ENCODE data around the gene COL27A1.

COL27A1 gene

DNA sequence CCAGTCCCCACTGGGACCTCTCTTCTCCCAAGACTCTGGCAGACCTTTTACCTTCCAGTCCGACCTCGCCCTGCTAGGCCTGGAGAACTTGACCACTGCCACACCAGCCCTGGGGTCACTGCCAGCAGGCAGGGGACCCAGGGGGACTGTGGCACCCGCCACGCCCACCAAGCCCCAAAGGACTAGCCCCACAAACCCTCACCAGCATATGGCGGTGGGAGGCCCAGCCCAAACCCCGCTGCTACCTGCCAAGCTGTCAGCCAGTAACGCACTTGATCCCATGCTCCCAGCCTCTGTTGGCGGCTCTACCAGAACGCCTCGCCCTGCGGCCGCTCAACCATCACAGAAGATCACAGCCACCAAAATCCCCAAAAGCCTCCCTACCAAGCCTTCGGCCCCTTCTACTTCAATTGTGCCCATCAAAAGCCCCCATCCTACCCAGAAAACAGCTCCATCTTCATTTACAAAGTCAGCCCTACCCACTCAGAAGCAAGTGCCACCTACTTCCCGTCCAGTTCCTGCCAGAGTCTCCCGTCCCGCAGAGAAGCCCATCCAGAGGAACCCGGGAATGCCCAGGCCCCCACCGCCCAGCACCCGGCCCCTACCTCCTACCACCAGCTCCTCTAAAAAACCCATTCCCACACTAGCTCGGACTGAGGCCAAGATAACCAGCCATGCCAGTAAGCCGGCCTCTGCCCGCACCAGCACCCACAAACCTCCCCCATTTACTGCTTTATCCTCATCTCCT is 13.1 kb downstream of the COL27A1 start:
- no peak for DNase-seq (ENCODE audit: low read depth)

DNA sequence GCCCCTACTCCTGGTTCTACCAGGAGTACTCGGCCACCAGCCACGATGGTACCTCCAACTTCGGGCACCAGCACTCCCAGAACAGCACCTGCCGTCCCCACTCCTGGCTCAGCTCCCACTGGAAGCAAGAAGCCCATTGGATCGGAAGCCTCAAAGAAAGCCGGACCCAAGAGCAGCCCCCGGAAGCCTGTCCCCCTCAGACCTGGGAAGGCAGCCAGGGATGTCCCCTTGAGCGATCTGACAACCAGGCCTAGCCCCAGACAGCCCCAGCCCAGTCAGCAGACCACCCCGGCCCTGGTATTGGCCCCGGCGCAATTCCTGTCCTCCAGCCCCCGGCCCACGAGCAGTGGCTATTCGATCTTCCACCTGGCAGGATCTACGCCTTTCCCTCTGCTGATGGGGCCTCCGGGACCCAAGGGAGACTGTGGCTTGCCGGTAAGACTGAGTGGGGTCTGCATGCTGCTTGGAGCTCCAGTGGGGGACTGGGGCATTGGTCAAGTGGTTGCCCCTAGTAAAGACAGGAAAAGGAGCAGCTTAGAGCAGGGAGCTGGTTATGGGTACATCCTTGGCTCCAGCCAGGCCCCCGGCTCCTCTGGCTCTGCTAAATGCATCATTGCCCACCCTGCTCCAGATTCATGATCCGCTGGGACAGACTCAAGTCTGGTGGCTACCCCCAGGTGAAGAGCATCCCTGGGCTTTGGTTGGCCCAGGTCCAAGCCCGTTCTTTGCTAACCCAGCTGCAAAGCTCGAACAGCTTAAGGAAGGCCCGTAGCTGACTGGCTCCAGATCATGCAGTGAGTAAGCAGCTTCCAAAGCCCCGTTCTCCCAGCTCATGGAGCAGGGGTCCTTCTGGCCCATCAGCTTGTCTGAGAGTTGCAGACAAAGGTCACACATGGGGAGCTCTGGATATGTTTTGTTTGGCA is 14.0 kb downstream of the COL27A1 start:
- peak; percentile 94 for DNase-seq (ENCODE audit: low read depth)

DNA sequence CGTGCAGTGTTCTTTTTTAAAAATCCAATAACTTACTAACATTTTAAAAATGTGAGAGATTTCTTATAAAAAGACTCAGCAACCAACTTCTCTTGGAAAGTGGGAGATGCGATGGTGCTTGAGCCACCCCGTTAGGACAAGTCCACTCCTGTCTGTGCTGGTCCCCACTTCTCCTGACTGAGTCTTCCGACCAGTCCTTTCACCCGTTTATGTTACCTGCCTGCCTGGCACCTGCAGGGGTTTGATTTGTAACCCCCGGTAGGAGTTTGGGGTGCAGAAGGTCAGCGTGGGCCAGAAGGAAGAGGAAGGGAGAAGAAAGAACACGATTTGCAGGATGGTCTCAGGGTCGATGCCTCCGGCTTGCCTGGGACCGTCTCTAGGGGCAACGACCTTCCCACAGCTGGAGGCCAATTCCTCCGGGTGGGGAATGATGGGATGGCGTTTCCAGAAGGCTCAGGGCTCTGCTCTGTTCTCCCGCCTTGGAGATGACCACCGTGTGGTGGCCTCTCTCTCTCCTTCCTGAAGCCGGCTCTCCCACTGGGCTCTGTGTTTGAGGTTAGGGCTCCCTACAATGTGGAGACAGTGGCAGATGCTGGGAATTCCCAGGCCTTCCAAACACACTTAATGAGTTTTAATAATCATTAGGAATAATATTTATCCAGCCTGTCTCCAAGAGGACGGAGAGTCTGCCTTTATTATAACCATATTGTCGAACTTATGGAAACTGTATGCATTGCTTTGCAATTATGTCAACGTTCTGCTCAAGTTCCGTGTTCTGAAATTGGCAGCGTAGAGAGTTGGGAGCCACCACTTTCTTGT is 14.8 kb downstream of the COL27A1 start:
- DNase-seq (ENCODE audit: low read depth): peak; percentile 23

- no peak for DNase-seq (ENCODE audit: low read depth)
Observed at GRCh38 chr9:114170771-114171461, 15.6 kb downstream of the COL27A1 start.

GRCh38 chr9:114171500-114171899 is 16.2 kb downstream of the COL27A1 start:
- no peak for DNase-seq (ENCODE audit: low read depth)

- peak; percentile 88 for DNase-seq (ENCODE audit: low read depth)
Observed at GRCh38 chr9:114172981-114173833, 17.9 kb downstream of the COL27A1 start.

GRCh38 chr9:114174557-114174875 is 19.2 kb downstream of the COL27A1 start:
- DNase-seq (ENCODE audit: low read depth): peak; percentile 20

DNA sequence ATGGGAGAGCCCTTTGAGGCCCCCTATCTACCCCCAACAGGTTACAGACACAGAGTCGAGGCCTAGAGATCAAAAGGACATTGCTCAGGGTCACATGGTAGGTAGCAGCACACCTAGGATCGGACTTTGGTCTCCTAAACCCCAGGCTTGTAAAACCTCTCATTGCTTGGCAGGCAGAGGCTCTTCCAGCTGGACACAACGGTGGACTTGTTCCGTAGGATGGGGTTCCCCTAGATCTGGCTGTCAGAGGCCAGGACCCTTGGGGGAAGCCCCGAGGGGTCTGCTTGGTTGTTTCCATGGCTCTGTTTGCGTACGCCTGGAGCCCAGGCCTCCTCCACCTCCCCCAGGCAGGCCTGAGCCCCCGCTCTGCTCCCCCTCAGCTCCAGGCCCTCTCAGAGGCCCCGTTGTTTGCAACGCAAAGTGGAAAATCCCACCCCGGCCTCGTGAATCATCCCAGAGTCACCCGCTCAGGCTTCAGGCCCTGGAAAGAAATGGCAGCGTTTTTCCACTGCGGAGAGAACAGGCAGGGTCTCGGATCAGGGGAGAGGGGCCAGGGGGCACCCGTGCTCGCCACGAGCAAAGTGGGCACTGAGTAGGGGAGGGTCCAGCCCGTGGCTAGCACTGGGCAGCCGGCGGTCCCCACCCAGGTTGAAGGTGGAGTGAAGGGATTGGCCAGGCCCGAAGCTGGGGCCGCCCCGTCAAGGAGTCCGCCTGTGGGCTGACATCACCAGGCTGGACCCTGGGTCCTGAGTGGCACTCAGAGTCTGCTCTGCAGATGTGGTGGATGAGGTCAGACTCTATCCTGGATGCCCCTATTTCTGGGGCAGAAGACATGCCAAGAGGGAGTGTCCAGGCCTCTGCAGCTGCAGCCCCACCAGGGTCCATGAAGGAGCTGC is 19.8 kb downstream of the COL27A1 start:
- peak; percentile 77 for DNase-seq (ENCODE audit: low read depth)

- DNase-seq (ENCODE audit: low read depth): peak; percentile 25
Observed at GRCh38 chr9:114176624-114177291, 21.4 kb downstream of the COL27A1 start.

DNA sequence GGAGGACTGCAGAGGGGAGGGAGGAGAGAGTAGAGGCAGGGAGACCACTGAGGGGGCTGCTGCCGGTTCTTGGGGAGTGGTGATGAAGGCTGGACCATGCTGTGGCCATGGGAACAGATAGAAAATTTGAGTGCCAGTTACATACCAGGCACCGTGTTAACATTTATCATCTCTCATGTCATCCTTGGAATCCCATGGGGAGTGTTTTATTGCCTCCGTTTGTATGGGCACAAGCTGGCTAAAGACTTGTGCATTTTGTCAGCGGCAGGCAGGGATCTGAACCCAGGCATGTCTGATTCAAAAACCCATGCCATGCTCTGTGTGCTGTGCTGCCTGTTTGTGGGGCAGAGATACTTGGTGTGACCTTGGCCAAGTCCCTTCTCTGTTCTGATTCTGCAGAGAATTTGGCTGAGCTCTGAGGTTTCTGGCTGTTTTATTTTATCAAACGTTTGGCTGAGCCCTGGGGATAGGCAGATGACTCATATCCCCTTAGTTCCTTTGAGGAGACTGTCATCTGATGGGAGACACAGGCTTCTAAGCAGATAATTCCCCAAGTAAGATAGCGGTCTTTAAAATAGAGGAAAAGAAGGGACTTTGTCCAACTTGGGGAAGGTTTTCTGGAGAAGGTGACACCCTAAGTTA is 22.2 kb downstream of the COL27A1 start:
- DNase-seq (ENCODE audit: low read depth): peak; percentile 91

- no peak for DNase-seq (ENCODE audit: low read depth)
Observed at GRCh38 chr9:114178076-114178475, 22.7 kb downstream of the COL27A1 start.

DNA sequence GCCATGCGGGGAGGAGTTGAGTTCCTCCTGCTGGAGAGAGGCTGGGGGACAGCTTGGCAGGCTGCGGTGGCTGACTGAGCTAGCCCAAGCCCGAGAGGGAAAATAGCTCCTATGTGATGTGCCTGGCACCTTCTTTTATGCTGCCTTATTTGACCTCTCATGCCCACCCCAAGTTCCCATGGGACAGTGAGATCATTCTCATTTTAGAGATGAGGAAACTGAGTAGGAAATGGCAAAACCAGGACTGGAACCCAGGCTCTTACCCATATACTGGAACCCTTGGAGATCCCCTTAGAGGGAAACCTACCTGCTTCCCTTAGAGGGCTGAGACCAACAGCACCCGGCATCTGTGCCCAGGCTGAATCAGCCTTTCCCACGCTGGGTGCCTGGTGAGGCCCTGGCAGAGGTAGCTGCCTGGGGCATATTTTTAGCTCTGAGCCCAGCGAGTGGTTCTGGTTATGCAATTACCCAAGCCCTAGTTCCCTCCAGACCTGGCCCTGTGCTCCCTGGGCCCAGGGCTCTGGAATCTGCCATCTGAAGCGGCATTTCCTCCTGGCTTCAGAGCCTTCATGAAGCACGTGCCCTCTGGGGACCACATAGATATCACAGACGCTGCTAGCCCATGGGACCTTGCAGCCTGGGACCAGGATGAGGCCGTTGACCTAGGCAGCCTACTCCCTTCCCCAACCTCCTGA is 23.6 kb downstream of the COL27A1 start:
- DNase-seq (ENCODE audit: low read depth): peak; percentile 56

DNA sequence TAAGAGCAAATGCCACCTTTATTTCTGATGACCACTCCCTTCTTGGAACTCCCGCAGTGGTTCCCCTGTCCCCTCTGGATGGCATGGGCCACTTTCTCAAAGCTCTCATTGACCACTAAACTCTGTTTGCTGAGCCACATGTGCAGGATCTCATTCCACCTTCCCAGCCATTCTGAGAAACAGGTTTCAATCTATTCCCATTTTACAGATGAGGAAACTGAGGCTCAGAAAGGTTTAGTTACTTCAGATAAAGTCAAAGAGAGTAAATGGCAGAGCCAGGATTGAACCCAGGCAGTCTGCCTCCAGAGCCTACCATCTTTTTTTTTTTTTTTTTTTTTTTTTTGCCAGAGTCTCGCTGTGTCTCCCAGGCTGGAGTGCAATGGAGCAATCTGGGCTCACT is 24.2 kb downstream of the COL27A1 start:
- no peak for DNase-seq (ENCODE audit: low read depth)

- DNase-seq (ENCODE audit: low read depth): peak; percentile 73
Observed at GRCh38 chr9:114180696-114181606, 25.6 kb downstream of the COL27A1 start.

DNA sequence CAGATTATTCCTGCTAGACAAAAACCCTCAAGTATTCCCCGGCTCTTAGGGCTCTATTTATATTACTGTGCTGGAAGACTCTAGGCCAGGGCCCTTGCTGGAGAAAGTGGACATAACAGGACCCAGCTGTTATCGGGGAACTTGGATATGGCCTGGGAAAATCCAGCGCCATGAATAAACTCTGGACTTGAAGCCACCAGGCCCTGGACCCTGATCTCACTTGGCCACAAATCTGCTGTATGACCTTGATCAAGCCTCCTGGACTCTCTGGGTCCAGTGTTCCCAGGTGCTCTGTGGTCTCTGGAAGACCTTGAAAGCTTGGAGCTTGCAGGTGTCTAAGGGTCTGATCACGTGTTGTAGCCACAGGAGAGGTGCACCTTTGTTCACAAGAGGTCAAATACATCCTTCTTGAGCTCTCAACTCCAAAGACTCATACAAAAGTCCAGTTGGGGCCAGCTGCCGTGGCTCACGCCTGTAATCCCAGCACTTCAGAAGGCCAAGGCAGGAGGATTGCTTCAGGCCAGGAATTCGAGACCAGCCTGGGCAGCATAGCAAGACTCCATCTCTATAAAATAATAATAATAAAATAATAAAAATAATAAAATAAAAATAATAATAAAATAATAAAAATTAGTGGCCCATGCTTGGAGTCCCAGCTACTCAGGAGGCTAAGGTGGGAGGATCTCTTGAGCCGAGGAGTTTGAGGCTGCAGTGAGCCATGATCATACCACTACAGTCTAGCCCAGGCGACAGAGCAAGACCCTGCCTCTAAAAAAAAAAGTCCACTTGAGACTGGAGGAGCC is 26.5 kb downstream of the COL27A1 start:
- no peak for DNase-seq (ENCODE audit: low read depth)

- no peak for DNase-seq (ENCODE audit: low read depth)
Observed at GRCh38 chr9:114183006-114183405, 27.7 kb downstream of the COL27A1 start.
